Activated CD8-positive, alpha-beta T cell treated with anti-CD3 and anti-CD28 coated beads for 36 hours (primary cell): ENCODE results near the gene SSRP1. TPM values are rescaled to one million over a fixed set of nuclear protein-coding genes. Genes with fewer than 3 reads are reported as not detected.

Source experiments
- ATAC-seq: fragments of 200-7000 bp; cut with Tn5 transposase; one replicate; pipeline ENCODE4 v1.10.0; 2021; ENCODE audit warnings: mild to moderate bottlenecking, moderate library complexity
- CTCF ChIA-PET: fragments of 350-600 bp; sonication (Branson Sonifier 250); formaldehyde crosslinking; loops from one replicate; lab custom pipeline; 2021; ENCODE audit warnings: antibody characterized with exemption; lab: Charles Lee
- POLR2A ChIA-PET: fragments of 350-600 bp; sonication (Branson Sonifier 250); formaldehyde crosslinking; loops from one replicate; lab custom pipeline; 2021; ENCODE audit warnings: antibody characterized with exemption; lab: Charles Lee
- DNase-seq: peaks from one replicate; pipeline ENCODE4 v3.0.0-alpha.2; 2020
- H3K27ac Mint-ChIP-seq: one replicate; pipeline ENCODE4 v1.8.0; 2021; ENCODE audit warnings: mild to moderate bottlenecking, mixed read lengths
- H3K27me3 Mint-ChIP-seq: one replicate; pipeline ENCODE4 v1.8.0; 2021; ENCODE audit warnings: mixed read lengths
- H3K36me3 Mint-ChIP-seq: one replicate; pipeline ENCODE4 v1.8.0; 2021; ENCODE audit warnings: low read depth, mixed read lengths
- H3K4me1 Mint-ChIP-seq: one replicate; pipeline ENCODE4 v1.8.0; 2021; ENCODE audit warnings: low read depth, mixed read lengths
- H3K4me3 Mint-ChIP-seq: one replicate; pipeline ENCODE4 v1.8.0; 2021; ENCODE audit warnings: mild to moderate bottlenecking, moderate library complexity, mixed read lengths
- H3K9me3 Mint-ChIP-seq: one replicate; pipeline ENCODE4 v1.8.0; 2021; ENCODE audit warnings: mixed read lengths
- CTCF ChIP-seq: fragments of 200-600 bp; IDR thresholded peaks from one replicate; pipeline ENCODE4 v1.8.0; 2022; ENCODE audit warnings: antibody characterized with exemption, mild to moderate bottlenecking
- intact Hi-C: fragments of 100-400 bp; cut with micrococcal nuclease; formaldehyde crosslinking; loops from one replicate; pipeline ENCODE4 v1.10.0; 2022
- total RNA-seq, 2 experiments: library from RNA; stranded (reverse); gene quantifications; one replicate each; pipeline ENCODE4 v1.2.3, GENCODE V29; 2021

The SSRP1 gene
- total RNA-seq, 2 experiments from 2014 or later: 284 to 290 TPM

- no peak overlapping the region for H3K4me3 Mint-ChIP-seq
Measured at GRCh38 chr11:57313071-57313787, 22.5 kb downstream of the SSRP1 start.

GRCh38 chr11:57312511-57313021, 23.1 kb downstream of the SSRP1 start:
- Mint-ChIP-seq H3K27ac (no peak overlapping the region), H3K27me3 (no peaks in the 10 kb centered on the region), H3K4me1 (peaks cover 16% of the 10 kb centered on the region), H3K9me3 (no peaks in the 10 kb centered on the region), H3K4me3 (no peak overlapping the region), H3K36me3 (peaks cover 8% of the 10 kb centered on the region)
- ATAC-seq: no peak
- CTCF ChIA-PET: interaction anchor here (2.7 kb wide), 1 partner anchor 9 kb away, joined by 9 read pairs; no protein-coding TSS in a partner anchor
- POLR2A ChIA-PET: interaction anchor here (0.8 to 6.0 kb wide), 2 partner anchors 9 to 11 kb away, joined by 3 to 38 read pairs; partner anchors contain the start of gene TNKS1BP1
- TF ChIP-seq CTCF: no peak
- no peak for DNase-seq
- intact Hi-C loops: no loop called here

More at GRCh38 chr11:57313071-57313787, 22.5 kb downstream of the SSRP1 start:
- Mint-ChIP-seq H3K27ac (no peak overlapping the region), H3K36me3 (peaks cover 8% of the 10 kb centered on the region), H3K9me3 (no peaks in the 10 kb centered on the region), H3K4me1 (peaks cover 16% of the 10 kb centered on the region), H3K27me3 (no peaks in the 10 kb centered on the region)
- DNase-seq (no peak), ATAC-seq (no peak)
- intact Hi-C loops: no loop called here
- CTCF ChIA-PET: interaction anchor here (0.7 to 2.7 kb wide), 2 partner anchors 9 to 96 kb away, joined by 3 to 9 read pairs; no protein-coding TSS in a partner anchor
- POLR2A ChIA-PET: interaction anchor here (0.8 to 6.0 kb wide), 4 partner anchors 8 to 18 kb away, joined by 3 to 38 read pairs (median 3); partner anchors contain the start of gene TNKS1BP1
- no peak for TF ChIP-seq CTCF

- intact Hi-C loops: no loop called here
- ATAC-seq (peak; percentile 99), DNase-seq (peak; percentile 90)
- Mint-ChIP-seq H3K36me3 (peaks cover 11% of the 10 kb centered on the region), H3K27me3 (no peaks in the 10 kb centered on the region), H3K27ac (no peak overlapping the region), H3K4me3 (no peak overlapping the region), H3K9me3 (no peaks in the 10 kb centered on the region), H3K4me1 (peaks cover 16% of the 10 kb centered on the region)
- CTCF ChIA-PET: interaction anchor here (2.7 kb wide), 1 partner anchor 11 kb away, joined by 9 read pairs; no protein-coding TSS in a partner anchor
- TF ChIP-seq CTCF: no peak
- POLR2A ChIA-PET: interaction anchor here (6.0 kb wide), 1 partner anchor 12 kb away, joined by 38 read pairs; the partner anchor contains the start of gene TNKS1BP1
Measured at GRCh38 chr11:57311109-57311936, 24.4 kb downstream of the SSRP1 start.

- Mint-ChIP-seq H3K9me3 (no peaks in the 10 kb centered on the region), H3K27ac (no peak overlapping the region), H3K4me3 (no peak overlapping the region), H3K36me3 (peaks cover 11% of the 10 kb centered on the region), H3K27me3 (no peaks in the 10 kb centered on the region), H3K4me1 (peaks cover 16% of the 10 kb centered on the region)
- POLR2A ChIA-PET: interaction anchor here (6.0 kb wide), 1 partner anchor 12 kb away, joined by 38 read pairs; the partner anchor contains the start of gene TNKS1BP1
- no peak for ATAC-seq
- CTCF ChIA-PET: no interaction called here
- intact Hi-C loops: no loop called here
- no peak for TF ChIP-seq CTCF
- no peak for DNase-seq
Measured at GRCh38 chr11:57310630-57311086, 25.0 kb downstream of the SSRP1 start.
